HG02943 (cell line): ENCODE results near the gene ICOSLG.
"Not testable (repeated sequence)": the region's sequence is repeated elsewhere in the genome, so short reads cannot be mapped to it uniquely, and the experiment has no call there.

ENCODE experiments used
- ATAC-seq: cut with Tn5 transposase; IDR thresholded peaks from one replicate; pipeline ENCODE4 v1.9.1; 2021; ENCODE audit warnings: mild to moderate bottlenecking, low read depth, moderate library complexity; ENCODE audit not compliant: unreplicated experiment

The ICOSLG gene

DNA sequence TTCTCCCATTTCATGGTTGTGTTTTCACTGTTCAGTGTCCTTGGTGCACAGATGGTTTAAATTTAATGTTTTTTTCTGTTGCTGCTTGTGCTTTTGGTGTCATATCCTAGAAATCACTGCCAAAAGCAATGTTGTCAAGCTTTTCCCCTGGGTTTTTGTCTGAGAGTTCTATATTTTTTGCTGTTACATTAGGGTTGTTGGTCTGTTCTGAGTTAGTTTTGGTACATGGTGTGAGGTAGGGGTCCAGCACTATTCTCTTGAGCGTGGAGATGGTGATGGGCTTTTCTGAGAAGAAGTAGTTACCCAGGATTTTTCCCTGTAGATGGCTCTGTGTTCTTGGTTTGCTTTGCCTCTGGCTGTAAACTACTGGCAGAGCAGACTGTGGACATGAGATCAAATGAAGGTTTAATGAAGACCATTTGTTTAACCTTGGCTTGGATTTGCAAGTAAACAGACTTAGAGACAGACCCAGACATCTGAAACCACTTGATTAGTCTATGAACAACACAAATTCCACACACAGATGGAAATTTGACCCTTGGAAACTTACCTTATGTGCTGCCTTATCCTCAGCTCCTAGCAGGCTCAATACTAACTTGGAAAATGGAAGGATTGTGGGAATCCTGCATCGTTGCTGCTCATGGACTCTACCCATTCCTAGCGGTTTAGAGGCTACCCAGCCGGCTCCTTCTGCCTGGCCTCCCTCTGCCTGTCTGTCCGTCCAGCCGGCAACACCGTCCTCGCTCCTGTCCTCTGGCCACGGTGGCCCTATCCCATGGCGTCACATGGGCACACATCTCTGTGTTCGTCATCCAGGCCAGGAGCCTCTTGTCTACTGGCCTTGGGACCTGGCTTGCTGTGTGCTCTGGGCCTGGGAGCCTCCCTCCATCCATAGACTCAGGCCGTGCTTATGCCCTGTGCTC is 50.1 kb downstream of the ICOSLG start:
- ATAC-seq = not testable (repeated sequence)

DNA sequence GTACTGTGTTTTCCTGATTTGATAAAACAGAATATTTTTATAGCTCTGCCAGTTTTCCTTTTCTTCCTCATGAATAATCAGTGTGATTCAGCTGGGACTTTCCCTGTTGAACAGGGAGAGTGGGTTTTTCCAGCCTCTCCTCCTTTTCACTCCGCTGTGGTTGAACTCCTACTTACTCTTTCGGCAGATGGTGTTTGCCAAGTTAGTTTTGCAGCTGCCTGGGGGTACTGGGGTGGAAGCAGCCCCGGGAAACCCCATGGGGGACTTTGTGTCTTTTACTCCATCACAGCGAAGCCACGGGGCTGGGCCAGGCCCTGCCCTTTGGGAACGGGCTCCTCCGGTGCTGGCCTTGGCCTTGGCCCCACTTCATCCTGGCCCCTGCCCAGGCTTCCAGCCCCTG is 55.9 kb downstream of the ICOSLG start:
- not testable (repeated sequence) for ATAC-seq

DNA sequence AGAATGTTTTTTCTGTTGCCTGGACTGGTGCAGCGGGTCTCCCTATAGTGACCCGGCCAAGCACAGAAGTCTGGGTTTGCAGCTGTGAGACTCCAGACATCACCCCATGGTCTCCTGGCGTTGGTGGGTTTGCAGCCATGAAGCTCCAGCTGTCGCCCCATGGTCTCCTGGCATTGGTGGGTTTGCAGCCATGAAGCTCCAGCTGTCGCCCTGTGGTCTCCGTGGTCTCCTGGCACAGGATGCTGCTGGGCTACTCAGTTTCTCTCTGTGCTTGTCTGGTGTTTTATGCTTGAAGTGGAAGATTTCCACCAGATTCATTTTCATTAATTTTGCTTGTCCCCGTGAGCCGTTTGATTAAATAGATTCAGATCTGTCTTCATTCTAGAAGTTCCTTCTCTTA is 58.5 kb downstream of the ICOSLG start:
- ATAC-seq = not testable (repeated sequence)

DNA sequence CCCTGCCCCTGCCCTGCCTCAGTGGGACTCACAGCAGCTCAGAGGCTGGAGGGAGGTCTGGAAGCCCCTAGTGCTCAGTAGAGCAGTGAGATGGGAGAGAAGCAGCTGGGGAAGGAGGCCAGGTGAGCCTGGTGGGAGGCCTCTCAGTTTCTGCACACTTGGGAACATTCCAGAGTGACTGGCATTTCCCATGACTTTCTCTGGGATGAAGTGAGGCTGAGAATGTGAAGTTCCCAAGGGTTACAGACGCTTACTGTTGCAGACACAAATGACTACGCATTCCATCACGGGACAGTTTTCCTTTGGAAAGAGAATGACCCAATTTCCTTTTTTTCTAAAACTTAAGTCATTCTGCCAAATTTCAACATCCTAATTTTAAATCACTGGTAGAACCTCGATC is 59.2 kb downstream of the ICOSLG start:
- not testable (repeated sequence) for ATAC-seq

DNA sequence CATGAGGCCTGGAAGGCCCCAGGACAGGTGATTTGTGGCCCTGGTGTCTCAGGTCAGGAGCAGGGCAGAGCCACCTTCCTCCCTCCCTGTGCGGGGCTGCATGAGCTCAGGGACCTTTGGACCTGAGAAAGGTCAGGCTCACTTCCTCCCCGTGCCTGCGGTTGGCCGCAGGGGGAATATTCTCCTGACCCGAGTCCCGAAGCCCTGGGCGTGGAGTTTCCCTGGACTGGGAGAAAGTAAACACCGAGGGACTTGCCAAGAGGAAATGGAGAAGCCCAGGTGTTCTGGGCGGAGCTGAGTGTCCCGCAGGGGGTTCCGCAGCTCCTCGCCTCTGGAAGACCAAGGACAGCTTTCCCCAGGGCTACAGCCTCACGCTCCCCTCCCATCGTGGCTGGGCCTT is 64.6 kb downstream of the ICOSLG start:
- not testable (repeated sequence) for ATAC-seq

GRCh38 chr21:44175189-44175588 is 65.6 kb downstream of the ICOSLG start:
- ATAC-seq = not testable (repeated sequence)
